ENCODE results near the gene FUOM. TPM values are rescaled to one million over a fixed set of nuclear protein-coding genes. Genes with fewer than 3 reads are reported as not detected.

FUOM gene
- total RNA-seq, 1 experiment from 2014 or later = 41.8 TPM

DNA sequence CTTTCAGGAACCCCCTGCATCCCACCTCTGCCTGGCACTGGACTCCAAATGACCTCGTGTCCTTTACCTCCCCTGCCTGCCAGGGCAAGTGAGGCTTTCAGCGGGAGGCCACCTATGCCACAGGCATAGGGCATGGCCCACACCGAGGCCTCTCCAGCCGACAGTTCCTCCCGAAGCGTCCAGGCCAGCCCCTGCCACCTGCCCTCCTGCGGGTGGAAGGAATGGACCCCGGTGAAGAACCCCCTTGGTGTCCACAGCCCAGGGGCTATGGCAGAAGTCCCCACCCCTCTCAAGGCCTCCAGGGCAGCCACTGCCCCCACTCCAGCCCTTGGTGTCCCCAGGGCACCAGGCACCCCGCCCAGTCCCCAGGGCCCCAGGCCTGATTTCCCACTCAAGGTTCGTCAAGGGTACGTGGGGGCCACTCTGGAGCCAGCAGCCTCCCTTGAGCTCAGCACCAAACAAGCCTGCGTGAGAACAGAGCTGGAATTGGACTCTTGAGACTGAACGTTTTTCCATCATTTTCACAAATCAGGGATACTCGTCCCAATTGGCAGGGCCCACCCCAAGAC is 3.1 kb downstream of the FUOM start:
- H3K79me2 ChIP-seq (ENCODE audit: insufficient read depth, low read length) = no peaks in the 10 kb centered on the region
- no peak overlapping the region for H4K5ac ChIP-seq (ENCODE audit: insufficient read length, low read depth, low read length)
- no peak overlapping the region for H3T11ph ChIP-seq (ENCODE audit: low read length)
- no peak overlapping the region for H4K8ac ChIP-seq (replicated peaks; ENCODE audit: insufficient read length, low read depth, low read length)
- H3K14ac ChIP-seq (ENCODE audit: insufficient read depth, low read length) = no peak overlapping the region; the same call in 1 of the 2 replicates
- DNase-seq = no peak
- H2BK12ac ChIP-seq (ENCODE audit: insufficient read length, low read depth, low read length) = no peak overlapping the region
- no peak overlapping the region for H3K23ac ChIP-seq (ENCODE audit: insufficient read length, low read depth, low read length)
- H3K79me1 ChIP-seq (ENCODE audit: insufficient read depth, low read depth, low read length, poor library complexity, severe bottlenecking) = no peaks in the 10 kb centered on the region
- H2BK5ac ChIP-seq (ENCODE audit: insufficient read length, low read length) = no peak overlapping the region
- no peak overlapping the region for H3K9ac ChIP-seq (ENCODE audit: extremely low read depth, insufficient read length, low read length)
- H2BK120ac ChIP-seq (ENCODE audit: low read depth, low read length, poor library complexity, severe bottlenecking) = no peak overlapping the region
- no peak overlapping the region for H2AFZ ChIP-seq (ENCODE audit: low read length)
- WGBS (ENCODE audit: extremely low coverage, insufficient read length, low lambda C conversion rate) = no CpG with 5 or more reads among the region's 14 CpGs
- Mint-ChIP-seq H3K4me1 (peaks cover 2 to 8% of the 10 kb centered on the region in 2 experiments; a peak in 2 of 4 replicates), H3K27ac (no peak overlapping the region), H3K4me3 (no peak overlapping the region), H3K9me3 (no peaks in the 10 kb centered on the region), H3K27me3 (ENCODE audit: low read depth) (peaks cover 11% of the 10 kb centered on the region), H3K36me3 (ENCODE audit: insufficient read depth in 1 of 3, low read depth in 3 of 3) (peaks cover 0 to 3% (median 3%) of the 10 kb centered on the region in 3 experiments; a peak in 1 of 7 replicates)
- H2BK20ac ChIP-seq (ENCODE audit: low read depth, low read length, poor library complexity, severe bottlenecking) = no peak overlapping the region
- H3K18ac ChIP-seq (ENCODE audit: insufficient read length, low read depth, low read length) = no peak overlapping the region
- H3K56ac ChIP-seq (ENCODE audit: insufficient read length, low read depth, low read length) = no peak overlapping the region
- H3K9me3 ChIP-seq (ENCODE audit: control insufficient read depth, low read depth, low read length) = no peaks in the 10 kb centered on the region
- H3K27me3 ChIP-seq (ENCODE audit: insufficient read depth, low read length) = no peaks in the 10 kb centered on the region
- no peak overlapping the region for H4K91ac ChIP-seq (ENCODE audit: insufficient read length, low read depth, low read length)
- H3K27ac ChIP-seq (ENCODE audit: insufficient read length, low read depth, low read length) = no peak overlapping the region
- TF ChIP-seq, protein P1, sequence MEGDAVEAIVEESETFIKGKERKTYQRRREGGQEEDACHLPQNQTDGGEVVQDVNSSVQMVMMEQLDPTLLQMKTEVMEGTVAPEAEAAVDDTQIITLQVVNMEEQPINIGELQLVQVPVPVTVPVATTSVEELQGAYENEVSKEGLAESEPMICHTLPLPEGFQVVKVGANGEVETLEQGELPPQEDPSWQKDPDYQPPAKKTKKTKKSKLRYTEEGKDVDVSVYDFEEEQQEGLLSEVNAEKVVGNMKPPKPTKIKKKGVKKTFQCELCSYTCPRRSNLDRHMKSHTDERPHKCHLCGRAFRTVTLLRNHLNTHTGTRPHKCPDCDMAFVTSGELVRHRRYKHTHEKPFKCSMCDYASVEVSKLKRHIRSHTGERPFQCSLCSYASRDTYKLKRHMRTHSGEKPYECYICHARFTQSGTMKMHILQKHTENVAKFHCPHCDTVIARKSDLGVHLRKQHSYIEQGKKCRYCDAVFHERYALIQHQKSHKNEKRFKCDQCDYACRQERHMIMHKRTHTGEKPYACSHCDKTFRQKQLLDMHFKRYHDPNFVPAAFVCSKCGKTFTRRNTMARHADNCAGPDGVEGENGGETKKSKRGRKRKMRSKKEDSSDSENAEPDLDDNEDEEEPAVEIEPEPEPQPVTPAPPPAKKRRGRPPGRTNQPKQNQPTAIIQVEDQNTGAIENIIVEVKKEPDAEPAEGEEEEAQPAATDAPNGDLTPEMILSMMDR (conservative IDR thresholded peaks at IDR 0.05) = no peak
- no peaks in the 10 kb centered on the region for H3K4me1 ChIP-seq (ENCODE audit: insufficient read depth, low read length)
- H2BK15ac ChIP-seq (ENCODE audit: low read depth, low read length) = no peak overlapping the region
- no peak overlapping the region for H2AK5ac ChIP-seq (ENCODE audit: insufficient read length, low read length)
- H3K4me2 ChIP-seq (ENCODE audit: insufficient read depth, insufficient read length, low read length) = no peak overlapping the region
- H3K4ac ChIP-seq (ENCODE audit: low read depth, low read length) = no peak overlapping the region
- no peaks in the 10 kb centered on the region for H3K23me2 ChIP-seq (ENCODE audit: insufficient read length, low read depth, low read length, poor library complexity, severe bottlenecking)
- no peaks in the 10 kb centered on the region for H4K20me1 ChIP-seq (ENCODE audit: control insufficient read depth, insufficient read depth, insufficient read length)
